ENCODE data around the gene DTNB. TPM values are rescaled to one million over a fixed set of nuclear protein-coding genes. Genes with fewer than 3 reads are reported as not detected.

The DTNB gene
- polyA plus RNA-seq, 1 of the 3 experiments (the other 2 are of a cell fraction) = 15.3 TPM

- Histone ChIP-seq H3K79me2 (ENCODE audit: insufficient read depth) (no peaks in the 10 kb centered on the region), H3K36me3 (replicated peaks in 1 of 2; ENCODE audit: control insufficient read depth in 1 of 2, insufficient read depth in 2 of 2, low read length in 1 of 2) (no peaks in the 10 kb centered on the region), H3K9me2 (no peaks in the 10 kb centered on the region), H3K9me3 (no peaks in the 10 kb centered on the region), H4K20me1 (ENCODE audit: insufficient read depth) (no peaks in the 10 kb centered on the region), H3K4me2 (no peak overlapping the region), H3K27ac (ENCODE audit: low read depth in 2 of 2, low read length in 1 of 2) (no peak overlapping the region), H3K9ac (no peak overlapping the region), H3K4me3 (ENCODE audit: low read depth in 2 of 2, low read length in 1 of 2) (no peak overlapping the region), H3K4me1 (ENCODE audit: control insufficient read depth in 1 of 2, insufficient read depth in 2 of 2, low read depth in 1 of 2, low read length in 1 of 2) (no peaks in the 10 kb centered on the region), H3K27me3 (ENCODE audit: insufficient read depth) (no peaks in the 10 kb centered on the region), H2AFZ (ENCODE audit: low read depth) (no peak overlapping the region), H3F3A (replicated peaks; ENCODE audit: insufficient read depth) (no peaks in the 10 kb centered on the region)
- ChIA-PET CTCF (interaction anchor here (0.5 to 2.4 kb wide), 4 partner anchors 8 to 132 kb away, joined by 3 to 18 read pairs (median 6); partner anchors contain the start of gene DNMT3A), POLR2A (no interaction called here)
- DNase-seq = no peak
- 70% methylated on average over 6 of the region's 6 CpGs for WGBS (ENCODE audit: low lambda C conversion rate)
- TF ChIP-seq FOXJ3 (CRISPR knock-in tag; IDR thresholded peaks at IDR 0.05) (no peak), GATA2 (CRISPR knock-in tag; IDR thresholded peaks at IDR 0.05) (no peak), GABPA (IDR thresholded peaks at IDR 0.05; ENCODE audit: low read depth) (no peak), MEF2A (IDR thresholded peaks at IDR 0.05; ENCODE audit: borderline replicate concordance, low read depth) (no peak), RFX5 (IDR thresholded peaks at IDR 0.05; ENCODE audit: low read length) (no peak), CHD2 (IDR thresholded peaks at IDR 0.05; ENCODE audit: low read length, partially characterized antibody) (no peak), TCF12 (IDR thresholded peaks at IDR 0.05) (no peak), FOXM1 (IDR thresholded peaks at IDR 0.05; ENCODE audit: low read depth) (no peak), NRF1 (IDR thresholded peaks at IDR 0.05; ENCODE audit: low read depth, low read length) (no peak), RCOR1 (IDR thresholded peaks at IDR 0.05; ENCODE audit: low read length) (no peak), JUND (IDR thresholded peaks at IDR 0.05) (no peak), NFIC (IDR thresholded peaks at IDR 0.05; ENCODE audit: borderline replicate concordance) (no peak), REST (IDR thresholded peaks at IDR 0.05; ENCODE audit: low read depth, low read length) (no peak), ELF1 (IDR thresholded peaks at IDR 0.05) (no peak), SIN3A (IDR thresholded peaks at IDR 0.05; ENCODE audit: borderline replicate concordance, low read depth, low read length) (no peak)
- TF ChIP-seq, protein P1, sequence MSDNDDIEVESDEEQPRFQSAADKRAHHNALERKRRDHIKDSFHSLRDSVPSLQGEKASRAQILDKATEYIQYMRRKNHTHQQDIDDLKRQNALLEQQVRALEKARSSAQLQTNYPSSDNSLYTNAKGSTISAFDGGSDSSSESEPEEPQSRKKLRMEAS (IDR thresholded peaks at IDR 0.05; ENCODE audit: low read depth) = no peak
- TF ChIP-seq, protein P2, sequence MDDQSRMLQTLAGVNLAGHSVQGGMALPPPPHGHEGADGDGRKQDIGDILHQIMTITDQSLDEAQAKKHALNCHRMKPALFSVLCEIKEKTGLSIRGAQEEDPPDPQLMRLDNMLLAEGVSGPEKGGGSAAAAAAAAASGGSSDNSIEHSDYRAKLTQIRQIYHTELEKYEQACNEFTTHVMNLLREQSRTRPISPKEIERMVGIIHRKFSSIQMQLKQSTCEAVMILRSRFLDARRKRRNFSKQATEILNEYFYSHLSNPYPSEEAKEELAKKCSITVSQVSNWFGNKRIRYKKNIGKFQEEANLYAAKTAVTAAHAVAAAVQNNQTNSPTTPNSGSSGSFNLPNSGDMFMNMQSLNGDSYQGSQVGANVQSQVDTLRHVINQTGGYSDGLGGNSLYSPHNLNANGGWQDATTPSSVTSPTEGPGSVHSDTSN (IDR thresholded peaks at IDR 0.05) = no peak
Observed at GRCh38 chr2:25354116-25354515, 319.3 kb downstream of the DTNB start.

All from SK-N-SH (cell line).